ENCODE measurements around the gene SLIT3.

SLIT3 gene

DNA sequence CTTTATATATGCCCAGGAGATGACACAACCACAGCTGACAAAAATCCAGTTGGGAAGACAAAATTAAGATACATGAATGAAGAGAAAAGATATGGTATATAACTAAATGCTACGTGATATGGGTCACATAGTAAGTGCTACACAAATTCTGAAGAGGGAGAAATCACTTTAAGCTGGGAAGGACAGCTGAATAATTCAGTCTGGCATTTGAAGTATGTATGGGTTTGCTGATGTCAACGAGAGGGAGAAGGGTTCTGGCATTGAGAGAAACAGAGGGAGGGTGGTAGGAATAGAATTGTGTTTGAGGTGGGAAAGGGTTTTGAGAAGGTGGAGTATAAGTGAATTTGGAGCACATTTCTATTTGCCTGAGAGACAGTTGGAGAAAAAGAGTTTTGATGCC is 6.7 kb upstream of the SLIT3 start:
- H3K4me3 ChIP-seq (ENCODE audit: low read depth, low read length), result no peak overlapping the region
- TF ChIP-seq, protein P1, sequence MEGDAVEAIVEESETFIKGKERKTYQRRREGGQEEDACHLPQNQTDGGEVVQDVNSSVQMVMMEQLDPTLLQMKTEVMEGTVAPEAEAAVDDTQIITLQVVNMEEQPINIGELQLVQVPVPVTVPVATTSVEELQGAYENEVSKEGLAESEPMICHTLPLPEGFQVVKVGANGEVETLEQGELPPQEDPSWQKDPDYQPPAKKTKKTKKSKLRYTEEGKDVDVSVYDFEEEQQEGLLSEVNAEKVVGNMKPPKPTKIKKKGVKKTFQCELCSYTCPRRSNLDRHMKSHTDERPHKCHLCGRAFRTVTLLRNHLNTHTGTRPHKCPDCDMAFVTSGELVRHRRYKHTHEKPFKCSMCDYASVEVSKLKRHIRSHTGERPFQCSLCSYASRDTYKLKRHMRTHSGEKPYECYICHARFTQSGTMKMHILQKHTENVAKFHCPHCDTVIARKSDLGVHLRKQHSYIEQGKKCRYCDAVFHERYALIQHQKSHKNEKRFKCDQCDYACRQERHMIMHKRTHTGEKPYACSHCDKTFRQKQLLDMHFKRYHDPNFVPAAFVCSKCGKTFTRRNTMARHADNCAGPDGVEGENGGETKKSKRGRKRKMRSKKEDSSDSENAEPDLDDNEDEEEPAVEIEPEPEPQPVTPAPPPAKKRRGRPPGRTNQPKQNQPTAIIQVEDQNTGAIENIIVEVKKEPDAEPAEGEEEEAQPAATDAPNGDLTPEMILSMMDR (IDR thresholded peaks at IDR 0.05; ENCODE audit: low read depth, low read length), result no peak

GRCh38 chr5:169305366-169305765 is 4.4 kb upstream of the SLIT3 start:
- TF ChIP-seq, protein P1 (IDR thresholded peaks at IDR 0.05; ENCODE audit: low read depth, low read length), result no peak
- H3K4me3 ChIP-seq (ENCODE audit: low read depth, low read length), result no peak overlapping the region

DNA sequence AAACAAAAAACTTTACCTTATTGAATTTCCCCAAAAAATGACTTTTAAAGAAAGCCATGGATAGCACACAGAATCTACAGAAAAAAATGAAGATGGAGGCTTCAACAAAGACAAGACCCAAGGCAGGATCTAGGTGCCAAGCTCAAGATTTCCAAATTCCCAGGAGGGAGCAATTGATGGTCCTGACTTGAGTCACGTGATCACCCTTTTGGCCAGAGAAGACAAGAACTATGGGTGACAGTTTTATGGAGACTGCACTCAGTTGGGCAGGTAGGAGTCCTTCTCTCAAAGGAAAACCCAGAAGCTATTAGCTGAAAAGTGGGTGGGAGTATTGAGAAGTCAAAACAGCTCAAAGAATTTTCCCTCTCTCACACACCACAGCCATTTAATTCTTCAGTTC is 3.2 kb upstream of the SLIT3 start:
- H3K4me3 ChIP-seq (ENCODE audit: low read depth, low read length), result no peak overlapping the region
- TF ChIP-seq, protein P1 (IDR thresholded peaks at IDR 0.05; ENCODE audit: low read depth, low read length), result no peak

- H3K4me3 ChIP-seq (ENCODE audit: low read depth, low read length), result no peak overlapping the region
- TF ChIP-seq, protein P1 (IDR thresholded peaks at IDR 0.05; ENCODE audit: low read depth, low read length), result no peak
Observed at GRCh38 chr5:169303119-169303515, 2.2 kb upstream of the SLIT3 start.

DNA sequence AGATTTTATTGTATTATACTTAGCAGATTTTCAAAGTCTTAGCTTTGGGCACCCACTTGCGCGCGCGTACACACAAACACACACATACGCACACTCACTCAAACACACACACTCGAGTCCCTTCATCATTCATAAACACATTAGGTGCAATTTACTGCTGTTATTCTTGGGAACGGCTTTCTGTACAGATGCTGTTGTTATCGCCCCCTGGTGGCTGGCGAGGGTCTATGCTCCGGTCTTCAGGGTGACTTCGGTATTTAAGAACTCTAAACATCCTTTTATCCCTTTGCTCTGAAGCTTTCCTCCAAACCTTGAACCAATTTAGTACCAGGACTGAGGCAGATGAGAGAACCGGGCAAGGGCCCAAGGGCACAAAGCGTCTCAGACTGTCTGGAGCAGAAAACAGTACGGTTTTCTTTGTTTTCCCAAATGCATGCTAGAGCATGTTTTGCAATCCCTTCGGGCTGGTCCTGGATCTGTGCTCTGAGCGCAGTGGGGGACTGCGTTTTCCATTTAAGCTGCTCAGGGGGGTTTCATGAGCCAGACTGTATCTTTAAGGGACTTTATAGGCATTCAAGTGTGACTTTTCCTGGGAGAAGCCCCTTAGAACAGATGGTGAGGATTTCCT is 1.7 kb upstream of the SLIT3 start:
- TF ChIP-seq, protein P1 (IDR thresholded peaks at IDR 0.05; ENCODE audit: low read depth, low read length), result peak; percentile 84
- no peak overlapping the region for H3K4me3 ChIP-seq (ENCODE audit: low read depth, low read length)

DNA sequence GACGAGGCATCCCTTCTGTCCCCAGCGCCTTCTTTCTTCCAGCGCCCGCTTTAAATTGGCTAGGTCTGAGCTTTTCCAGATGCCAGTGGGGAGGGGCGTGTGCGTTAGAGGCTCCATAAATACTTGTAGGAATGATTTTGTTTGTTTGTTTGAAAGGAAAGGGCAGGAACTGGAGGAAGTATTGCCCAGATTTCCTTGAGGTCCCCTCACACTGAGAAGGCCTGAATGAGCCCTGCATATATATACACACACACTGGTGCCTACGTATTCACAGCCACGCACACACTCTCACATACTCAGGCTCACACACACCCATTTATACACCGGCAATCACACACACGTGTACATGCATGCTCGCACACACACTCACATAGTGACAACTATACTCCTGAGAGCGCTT is 1.0 kb upstream of the SLIT3 start:
- no peak overlapping the region for H3K4me3 ChIP-seq (ENCODE audit: low read depth, low read length)

DNA sequence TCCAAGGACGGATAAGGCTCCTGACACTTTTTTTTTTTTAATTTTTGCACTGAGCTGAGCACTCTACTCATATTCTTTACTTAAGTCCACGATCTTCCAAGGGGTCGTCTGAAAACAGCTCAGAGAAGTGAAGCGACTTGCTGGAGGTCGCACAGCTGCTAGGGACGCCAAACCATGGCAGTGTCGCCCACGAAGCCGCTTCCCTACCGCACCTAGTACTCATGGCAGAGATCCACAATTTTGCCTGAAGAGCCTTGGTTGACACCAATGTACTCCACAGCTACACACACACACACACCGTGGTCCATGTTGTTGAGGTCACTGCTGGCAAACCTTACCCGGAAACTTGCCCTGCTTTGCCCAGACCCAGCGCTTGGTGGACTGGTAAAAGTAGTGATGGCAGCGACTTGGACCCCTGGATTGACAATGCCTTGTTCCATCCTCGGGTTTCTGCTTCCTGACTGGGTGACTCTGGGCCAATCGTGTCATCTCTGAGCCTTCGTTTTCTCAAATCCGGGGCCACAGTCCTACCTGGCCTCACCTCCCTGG is 521 bp upstream of the SLIT3 start:
- TF ChIP-seq, protein P1 (IDR thresholded peaks at IDR 0.05; ENCODE audit: low read depth, low read length), result no peak
- H3K4me3 ChIP-seq (ENCODE audit: low read depth, low read length), result no peak overlapping the region

More for the DNA sequence above, 1.0 kb upstream of the SLIT3 start:
- TF ChIP-seq, protein P1 (IDR thresholded peaks at IDR 0.05; ENCODE audit: low read depth, low read length), result no peak

Measured in WI38 (cell line).